Nucleus accumbens (tissue), 56 donors: Measurements from ENCODE around the gene NPC1L1.

ENCODE experiments used
- DNase-seq, 56 donors: peaks; one replicate each; lab custom pipeline; 2025; lab: John Stamatoyannopoulos, UW

NPC1L1 gene, protein sequence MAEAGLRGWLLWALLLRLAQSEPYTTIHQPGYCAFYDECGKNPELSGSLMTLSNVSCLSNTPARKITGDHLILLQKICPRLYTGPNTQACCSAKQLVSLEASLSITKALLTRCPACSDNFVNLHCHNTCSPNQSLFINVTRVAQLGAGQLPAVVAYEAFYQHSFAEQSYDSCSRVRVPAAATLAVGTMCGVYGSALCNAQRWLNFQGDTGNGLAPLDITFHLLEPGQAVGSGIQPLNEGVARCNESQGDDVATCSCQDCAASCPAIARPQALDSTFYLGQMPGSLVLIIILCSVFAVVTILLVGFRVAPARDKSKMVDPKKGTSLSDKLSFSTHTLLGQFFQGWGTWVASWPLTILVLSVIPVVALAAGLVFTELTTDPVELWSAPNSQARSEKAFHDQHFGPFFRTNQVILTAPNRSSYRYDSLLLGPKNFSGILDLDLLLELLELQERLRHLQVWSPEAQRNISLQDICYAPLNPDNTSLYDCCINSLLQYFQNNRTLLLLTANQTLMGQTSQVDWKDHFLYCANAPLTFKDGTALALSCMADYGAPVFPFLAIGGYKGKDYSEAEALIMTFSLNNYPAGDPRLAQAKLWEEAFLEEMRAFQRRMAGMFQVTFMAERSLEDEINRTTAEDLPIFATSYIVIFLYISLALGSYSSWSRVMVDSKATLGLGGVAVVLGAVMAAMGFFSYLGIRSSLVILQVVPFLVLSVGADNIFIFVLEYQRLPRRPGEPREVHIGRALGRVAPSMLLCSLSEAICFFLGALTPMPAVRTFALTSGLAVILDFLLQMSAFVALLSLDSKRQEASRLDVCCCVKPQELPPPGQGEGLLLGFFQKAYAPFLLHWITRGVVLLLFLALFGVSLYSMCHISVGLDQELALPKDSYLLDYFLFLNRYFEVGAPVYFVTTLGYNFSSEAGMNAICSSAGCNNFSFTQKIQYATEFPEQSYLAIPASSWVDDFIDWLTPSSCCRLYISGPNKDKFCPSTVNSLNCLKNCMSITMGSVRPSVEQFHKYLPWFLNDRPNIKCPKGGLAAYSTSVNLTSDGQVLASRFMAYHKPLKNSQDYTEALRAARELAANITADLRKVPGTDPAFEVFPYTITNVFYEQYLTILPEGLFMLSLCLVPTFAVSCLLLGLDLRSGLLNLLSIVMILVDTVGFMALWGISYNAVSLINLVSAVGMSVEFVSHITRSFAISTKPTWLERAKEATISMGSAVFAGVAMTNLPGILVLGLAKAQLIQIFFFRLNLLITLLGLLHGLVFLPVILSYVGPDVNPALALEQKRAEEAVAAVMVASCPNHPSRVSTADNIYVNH (N-terminal part only)

DNA sequence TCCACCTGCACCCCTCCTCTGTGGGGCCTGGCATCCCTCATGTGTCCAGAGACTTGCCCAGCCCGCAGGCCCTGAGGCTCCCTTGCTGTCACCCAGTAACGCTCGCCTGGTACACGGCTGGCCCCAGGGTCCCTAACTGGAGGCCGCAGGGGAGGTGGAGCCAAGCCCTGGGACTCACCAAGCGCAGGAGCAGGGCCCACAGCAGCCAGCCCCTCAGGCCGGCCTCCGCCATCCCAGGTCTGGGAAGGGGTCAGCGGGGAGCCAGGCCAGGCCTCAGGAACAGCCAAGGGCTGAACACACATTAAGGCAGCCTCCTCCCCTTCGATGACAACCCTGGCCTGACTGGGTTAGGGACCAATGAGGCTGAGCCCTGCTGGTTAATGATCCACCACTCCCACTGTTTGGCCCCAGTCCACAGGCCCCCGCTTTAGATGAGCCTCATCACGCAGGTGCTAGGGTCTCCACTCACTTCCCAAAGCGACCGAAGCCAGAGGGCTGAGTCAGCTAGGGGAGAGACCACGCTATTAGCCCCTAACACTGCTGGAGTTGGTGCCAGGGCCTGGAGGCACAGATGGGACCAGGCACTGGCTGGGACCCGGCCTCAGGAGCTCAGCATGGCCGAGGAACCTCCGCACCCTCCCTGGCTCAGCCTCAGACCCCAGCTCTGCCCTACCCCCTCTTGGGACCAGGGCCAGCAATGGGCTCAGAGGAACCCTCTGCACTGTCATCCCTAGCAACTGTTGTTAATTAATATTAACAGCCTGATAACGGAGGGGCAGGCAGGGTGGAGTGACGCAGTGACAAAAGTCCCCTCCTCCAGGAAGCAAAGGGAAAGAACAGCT, at the start of gene NPC1L1:
Gene NPC1L1 (minus strand): TSS at position 303 of the 842 bp plus-strand sequence. CDS start 71 bp downstream, at position 232.
- DNase-seq = no peak

- no peak for DNase-seq
Measured at GRCh38 chr7:44590910-44591309, 49.8 kb upstream of the NPC1L1 start.

DNA sequence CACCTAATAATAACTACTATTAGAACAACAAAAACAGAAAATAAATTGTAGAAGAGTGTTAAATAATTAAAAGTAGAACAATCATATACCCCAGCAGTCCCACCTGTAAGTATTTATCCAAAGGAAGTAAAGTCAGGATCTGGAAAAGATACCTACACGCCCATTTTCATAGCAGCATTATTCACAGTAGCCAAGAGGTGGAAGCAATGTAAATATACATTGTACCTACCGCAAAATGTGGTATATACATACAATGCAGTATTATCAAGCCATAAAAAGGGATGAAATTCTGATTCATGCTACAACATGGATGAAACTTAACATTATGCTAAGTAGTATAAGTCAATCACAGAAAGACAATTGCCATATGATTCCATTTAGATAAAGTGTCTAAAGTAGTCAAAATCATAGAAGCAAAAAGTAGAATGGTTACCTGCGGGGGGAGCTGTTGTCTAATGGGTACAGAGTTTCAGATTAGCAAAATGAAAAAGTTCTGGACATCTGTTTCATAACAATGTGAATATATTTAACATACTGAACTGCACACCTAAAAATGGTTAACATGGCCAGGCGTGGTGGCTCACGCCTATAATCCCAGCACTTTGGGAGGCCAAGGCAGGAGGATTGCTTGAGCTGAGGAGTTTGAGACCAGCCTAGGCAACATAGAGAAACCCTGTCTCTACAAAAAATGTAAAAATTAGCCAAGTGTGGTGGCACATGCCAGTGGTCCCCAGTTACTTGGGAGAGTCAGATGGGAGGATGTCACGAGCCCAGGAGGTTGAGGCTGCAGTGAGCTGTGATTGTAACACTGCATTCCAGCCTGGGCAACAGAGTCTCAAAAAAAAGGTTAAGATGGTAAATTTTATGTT, 46.9 kb upstream of the NPC1L1 start:
- peak in 14 of 56 donors; percentile 2 to 53 (median 6) for DNase-seq

GRCh38 chr7:44583146-44583865, 42.2 kb upstream of the NPC1L1 start:
- no peak for DNase-seq

DNA sequence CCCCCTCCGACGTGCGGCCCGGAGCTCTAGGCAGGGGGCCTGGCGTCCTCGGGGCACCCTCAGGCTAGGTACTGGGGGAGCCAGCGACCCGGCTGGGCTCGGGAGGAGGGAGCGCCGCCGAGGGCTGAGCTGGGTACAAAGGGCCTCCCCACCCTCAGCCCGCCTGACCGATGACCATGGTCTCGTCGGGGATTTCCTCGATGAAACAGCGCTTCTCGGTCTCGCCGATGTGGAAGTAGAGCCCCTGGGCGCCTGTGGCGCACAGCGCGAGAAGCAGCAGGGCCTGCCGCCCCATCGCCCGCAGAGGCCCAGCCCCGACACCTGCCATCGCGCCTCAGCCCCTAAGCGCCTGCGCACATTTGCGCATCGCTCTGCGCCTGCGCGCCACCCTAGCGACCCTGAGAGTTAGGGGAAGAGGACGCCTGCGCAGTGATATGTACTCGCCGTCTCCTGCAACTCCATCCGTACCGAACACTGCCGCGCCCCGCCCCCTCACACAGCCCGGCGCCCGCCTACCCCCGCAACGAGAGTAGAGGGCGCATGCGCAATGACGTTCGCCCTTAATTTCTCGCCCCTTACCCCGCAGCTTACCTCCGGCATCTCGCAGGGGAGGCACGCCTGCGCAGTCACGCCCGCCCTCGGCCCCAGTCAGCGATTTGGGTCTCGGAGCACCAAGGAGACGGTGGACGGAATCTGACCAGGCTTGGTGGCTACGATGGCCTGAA, 40.9 kb upstream of the NPC1L1 start, which contains the start of gene TMED4:
Gene TMED4 (minus strand): TSS at position 353 of the 725 bp plus-strand sequence. CDS start 25 bp downstream, at position 328.
- peak; percentile 75 to 99 (median 98) for DNase-seq

GRCh38 chr7:44580945-44581878, 40.1 kb upstream of the NPC1L1 start:
- DNase-seq = peak in 7 of 56 donors; percentile 9 to 47 (median 38)

DNA sequence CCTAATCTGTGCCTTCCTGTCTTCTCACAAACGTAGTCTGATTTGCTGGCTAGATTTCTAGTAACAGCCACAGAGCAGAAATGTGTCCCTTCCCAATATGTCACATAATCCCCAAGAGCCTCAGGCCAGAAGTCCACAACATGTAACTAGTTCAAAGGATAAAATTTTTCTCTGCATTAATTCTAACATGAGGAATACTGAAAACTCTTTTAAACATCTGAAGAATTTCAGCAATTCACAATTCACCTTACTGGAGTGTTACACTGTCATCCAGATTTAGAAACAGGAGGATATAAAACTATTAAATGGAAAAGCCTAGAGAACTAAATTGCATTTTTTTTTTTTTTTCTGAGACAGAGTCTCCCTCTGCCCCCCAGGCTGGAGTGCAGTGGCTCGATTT, 35.1 kb upstream of the NPC1L1 start:
- no peak for DNase-seq

GRCh38 chr7:44575054-44575453, 33.9 kb upstream of the NPC1L1 start:
- DNase-seq = no peak

GRCh38 chr7:44574287-44574872, 33.2 kb upstream of the NPC1L1 start:
- DNase-seq = peak in 1 of 56 donors; percentile 23

- DNase-seq = peak in 55 of 56 donors; percentile 53 to 97 (median 91)
Measured at GRCh38 chr7:44573464-44574286, 32.5 kb upstream of the NPC1L1 start, which contains the start of gene DDX56. DDX56 (minus strand) TSS chr7:44573908; CDS start chr7:44573895, 13 bp downstream.

DNA sequence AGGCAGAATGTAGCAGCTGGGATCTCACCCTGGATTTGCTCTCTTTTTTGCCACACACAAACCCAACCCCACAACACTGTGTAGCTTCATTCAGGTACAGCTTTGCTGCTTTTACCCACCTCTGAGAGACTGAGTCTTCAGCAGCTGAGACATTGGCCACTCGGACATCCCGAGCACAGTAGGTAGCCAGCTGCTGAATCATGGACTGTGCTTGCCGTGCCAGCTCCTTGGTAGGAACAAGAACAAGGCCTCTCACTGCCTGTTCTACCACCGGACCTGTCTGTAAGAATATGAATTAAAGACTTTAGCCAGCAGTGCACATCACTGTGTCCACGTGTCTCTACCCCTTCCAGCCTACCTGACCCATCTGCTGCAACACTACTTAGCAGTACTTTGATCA, 31.6 kb upstream of the NPC1L1 start:
- DNase-seq = no peak

- DNase-seq = no peak
Measured at GRCh38 chr7:44569959-44570358, 28.8 kb upstream of the NPC1L1 start.

DNA sequence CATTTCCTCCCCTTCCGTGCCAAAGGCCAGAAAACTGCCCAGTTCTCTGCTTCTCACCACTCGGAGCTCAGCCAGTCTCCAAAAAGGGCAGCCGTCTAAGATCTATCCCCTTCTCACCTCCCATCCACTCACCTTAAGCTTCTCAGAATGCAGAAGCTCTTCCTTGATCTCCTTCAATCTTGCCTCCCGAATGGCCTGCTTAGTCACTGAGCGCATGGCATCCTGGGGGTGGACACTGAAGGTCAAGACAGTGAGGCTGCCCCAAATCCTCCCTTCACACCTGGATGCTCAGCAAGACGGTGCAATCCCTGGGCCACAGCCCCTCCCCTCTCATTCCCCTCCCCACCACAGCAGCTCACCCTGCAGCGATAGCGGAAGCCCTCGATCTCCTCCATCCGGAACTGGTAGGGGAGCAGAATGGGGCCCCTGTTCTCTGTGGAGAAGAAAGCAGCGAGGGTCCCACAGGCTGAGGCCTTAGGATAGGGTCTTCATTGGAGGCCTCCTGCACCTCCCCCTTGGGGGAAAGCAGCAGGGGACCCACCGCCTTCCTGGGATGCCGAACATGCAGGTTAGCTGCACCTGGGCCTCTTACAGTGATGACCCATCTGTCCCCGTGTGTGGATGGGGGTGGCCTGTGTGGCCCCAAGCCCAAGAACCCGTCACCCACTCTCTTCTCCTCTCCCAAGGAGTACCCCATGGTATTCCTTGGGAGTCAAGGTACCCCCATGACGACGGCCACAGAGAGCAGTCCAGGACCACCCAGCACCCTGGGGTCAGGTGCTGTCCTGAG, 27.8 kb upstream of the NPC1L1 start:
- DNase-seq = no peak

GRCh38 chr7:44567884-44568283, 26.8 kb upstream of the NPC1L1 start:
- DNase-seq = no peak
